ENCODE data around the gene CACNB4.

DNA sequence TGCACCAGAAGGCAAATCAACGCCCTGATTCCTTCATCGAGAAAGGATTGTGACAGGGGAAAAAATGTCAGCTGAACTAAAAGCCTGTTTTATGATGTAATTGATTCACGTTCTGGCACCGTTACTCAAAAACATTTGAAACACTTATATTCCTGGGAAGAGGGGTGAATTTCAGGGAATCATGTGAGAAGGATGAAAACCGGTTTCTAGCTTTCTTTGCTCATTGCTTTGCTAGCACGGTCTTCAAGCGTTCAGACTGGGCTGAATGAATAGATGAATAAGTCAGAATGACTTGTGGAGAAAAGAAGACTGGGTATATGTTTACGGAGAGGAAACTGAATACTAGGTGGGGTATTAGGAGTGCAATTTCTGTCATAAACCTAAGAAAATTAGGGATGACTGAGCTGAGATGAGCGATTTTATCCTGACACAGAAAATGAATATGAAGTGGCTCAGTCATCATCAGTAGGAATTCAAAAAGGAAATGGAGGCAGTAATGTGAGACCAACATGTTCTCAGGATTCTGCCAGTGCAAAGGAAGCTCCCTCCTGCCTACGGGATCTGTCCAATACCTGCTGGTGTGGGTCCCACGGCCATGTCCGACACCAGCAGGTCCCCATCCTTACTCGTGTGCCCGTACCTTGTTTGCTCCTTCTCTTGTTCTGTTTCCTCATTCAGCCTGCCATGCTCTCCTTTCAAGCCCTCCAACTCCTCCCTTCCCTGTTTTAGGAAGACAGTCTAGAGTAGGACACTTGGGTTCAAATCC, 146.0 kb downstream of the CACNB4 start:
- no peak for TF ChIP-seq FOXK2 (IDR thresholded peaks at IDR 0.05)
- TF ChIP-seq SP1 (IDR thresholded peaks at IDR 0.05), result no peak
- no peak for TF ChIP-seq ELF4 (IDR thresholded peaks at IDR 0.05)
- no peak for TF ChIP-seq SUZ12 (IDR thresholded peaks at IDR 0.05)
- no peak for TF ChIP-seq HDGF (IDR thresholded peaks at IDR 0.05; ENCODE audit: borderline replicate concordance)
- TF ChIP-seq BHLHE40 (IDR thresholded peaks at IDR 0.05; ENCODE audit: borderline replicate concordance), result no peak

Data from HEK293T (cell line).